Spleen (tissue), 11 donors: ENCODE results near the gene SLC26A1. TPM values are rescaled to one million over a fixed set of nuclear protein-coding genes. Genes with fewer than 3 reads are reported as not detected.

Experiments
- DNase-seq: peaks from one replicate; pipeline ENCODE4 v3.0.0-alpha.2; 2020
- H3K27ac ChIP-seq, 8 donors: fragments of 200-600 bp; sonication (generic) in 7 of 8; 1 replicate in 4 of 8; 2 replicates in 4 of 8; pipeline versions ENCODE4 v1.5.0 to v1.8.0; 2016 to 2021; ENCODE audit warnings: inconsistent platforms in 4 of 8, mild to moderate bottlenecking in 4 of 8, moderate library complexity in 1 of 8
- H3K27me3 ChIP-seq, 7 donors: fragments of 200-600 bp; sonication (generic) in 6 of 7; replicated peaks in 1 of 7; 1 replicate in 4 of 7; 2 replicates in 3 of 7; pipeline versions ENCODE4 v1.5.0 to v1.8.0; 2016 to 2021; ENCODE audit warnings: inconsistent platforms in 3 of 7, mild to moderate bottlenecking in 1 of 7
- H3K36me3 ChIP-seq, 6 donors: fragments of 200-600 bp; sonication (generic) in 5 of 6; 1 replicate in 4 of 6; 2 replicates in 2 of 6; pipeline versions ENCODE4 v1.5.0 to v1.8.0; 2016 to 2021; ENCODE audit warnings: inconsistent platforms in 2 of 6
- H3K4me1 ChIP-seq, 6 donors: fragments of 200-600 bp; sonication (generic) in 5 of 6; 1 replicate in 3 of 6; 2 replicates in 3 of 6; pipeline versions ENCODE4 v1.5.0 to v1.8.0; 2016 to 2021; ENCODE audit warnings: inconsistent platforms in 3 of 6
- H3K4me3 ChIP-seq, 8 donors: fragments of 200-600 bp; sonication (generic) in 7 of 8; 1 replicate in 4 of 8; 2 replicates in 4 of 8; pipeline versions ENCODE4 v1.5.0 to v1.8.0; 2016 to 2021; ENCODE audit warnings: inconsistent platforms in 4 of 8, mild to moderate bottlenecking in 4 of 8, moderate library complexity in 2 of 8
- H3K9me3 ChIP-seq, 8 donors: fragments of 200-600 bp; sonication (generic) in 7 of 8; 1 replicate in 4 of 8; 2 replicates in 4 of 8; pipeline versions ENCODE4 v1.5.0 to v1.8.0; 2016 to 2021; ENCODE audit warnings: inconsistent platforms in 4 of 8
- CTCF ChIP-seq, 11 experiments: fragments of 200-600 bp in 7 of 11; fragments of 450-650 bp in 4 of 11; sonication (generic) in 4 of 11; IDR thresholded peaks in 8 of 11; conservative IDR thresholded peaks in 3 of 11; 1 replicate in 7 of 11; 2 replicates in 4 of 11; pipeline versions ENCODE4 v1.4.0 to v1.8.0; 2016 to 2021; ENCODE audit warnings: antibody characterized with exemption in 11 of 11, inconsistent platforms in 4 of 11, mild to moderate bottlenecking in 1 of 11
- POLR2A ChIP-seq, 3 donors: fragments of 450-650 bp; IDR thresholded peaks; one replicate each; pipeline ENCODE4 v1.5.1; 2017; ENCODE audit warnings: antibody characterized with exemption in 3 of 3, mild to moderate bottlenecking in 1 of 3
- POLR2AphosphoS5 ChIP-seq, 3 donors: sonication (generic); formaldehyde crosslinking; IDR thresholded peaks; one replicate each; pipeline ENCODE4 v1.5.1; 2017; ENCODE audit warnings: antibody characterized with exemption in 3 of 3
- WGBS, 5 donors: extraction: QIAGEN DNeasy Blood & Tissue Kit in 3 of 5; methylation state at CpG; one replicate each; pipeline versions ENCODE4 v1.1.5 to v1.1.7; 2013 to 2018; 5-methylcytosine and 5-hydroxymethylcytosine counted together
- intact Hi-C: fragments of 100-400 bp; cut with DNase I; formaldehyde crosslinking; loops from one replicate; pipeline ENCODE4 v1.15.0; 2023; ENCODE audit warnings: low total_unique reads
- polyA plus RNA-seq, 3 donors: library from polyadenylated mRNA; stranded (reverse); fragments of 200-250 nt; gene quantifications; one replicate each; pipeline ENCODE4 v1.2.1, GENCODE V29; 2013
- total RNA-seq, 7 donors: library from RNA; depleted of rRNA in 3 of 7; stranded (reverse); fragments of >200 nt in 3 of 7; fragmentation: NEBNext Ultra II Directional in 4 of 7; extraction: Animal tissue kit (Norgen Biotek cat#: 25700) in 4 of 7; gene quantifications; one replicate each; pipeline versions ENCODE4 v1.1.0 to v1.2.1, GENCODE V29; 2016 to 2021
- donor health status: healthy with polysubstance abuse.
- donor health status: DM: no; HTN: no; CAD: no; lungs with moderate emphysema.
- donor health status: DM: no; HTN: no; CAD: no.
- donor health status: Bipolar disorder and iron deficiency.
- donor health status: healthy.
- donor health status: DM: no; HTN: no; CAD: no.
- donor health status: DM: yes; HTN: yes; CAD: no.

Gene SLC26A1
- total and polyA plus RNA-seq, 10 donors = 0.07 to 0.68 (median 0.24) TPM; not detected in 1

GRCh38 chr4:955931-956381 is 37.2 kb downstream of the SLC26A1 start:
- no peaks in the 10 kb centered on the region for H3K9me3 ChIP-seq
- no peak overlapping the region for H3K27ac ChIP-seq
- WGBS, 5 donors = 81 to 86% (median 83%) methylated on average over 9 to 12 of the region's 12 CpGs
- intact Hi-C loops = no loop called here
- H3K27me3 ChIP-seq = no peaks in the 10 kb centered on the region
- H3K4me1 ChIP-seq = no peaks in the 10 kb centered on the region
- no peak overlapping the region for H3K4me3 ChIP-seq
- no peak for TF ChIP-seq POLR2AphosphoS5 (IDR thresholded peaks at IDR 0.05)
- no peak for TF ChIP-seq POLR2A (IDR thresholded peaks at IDR 0.05)
- no peak for TF ChIP-seq CTCF (IDR thresholded peaks at IDR 0.05 in 8 of 11, conservative IDR thresholded peaks at IDR 0.05 in 3 of 11)
- peak; percentile 68 for DNase-seq
- H3K36me3 ChIP-seq = peaks cover 0 to 98% (median 54%) of the 10 kb centered on the region in 6 donors

DNA sequence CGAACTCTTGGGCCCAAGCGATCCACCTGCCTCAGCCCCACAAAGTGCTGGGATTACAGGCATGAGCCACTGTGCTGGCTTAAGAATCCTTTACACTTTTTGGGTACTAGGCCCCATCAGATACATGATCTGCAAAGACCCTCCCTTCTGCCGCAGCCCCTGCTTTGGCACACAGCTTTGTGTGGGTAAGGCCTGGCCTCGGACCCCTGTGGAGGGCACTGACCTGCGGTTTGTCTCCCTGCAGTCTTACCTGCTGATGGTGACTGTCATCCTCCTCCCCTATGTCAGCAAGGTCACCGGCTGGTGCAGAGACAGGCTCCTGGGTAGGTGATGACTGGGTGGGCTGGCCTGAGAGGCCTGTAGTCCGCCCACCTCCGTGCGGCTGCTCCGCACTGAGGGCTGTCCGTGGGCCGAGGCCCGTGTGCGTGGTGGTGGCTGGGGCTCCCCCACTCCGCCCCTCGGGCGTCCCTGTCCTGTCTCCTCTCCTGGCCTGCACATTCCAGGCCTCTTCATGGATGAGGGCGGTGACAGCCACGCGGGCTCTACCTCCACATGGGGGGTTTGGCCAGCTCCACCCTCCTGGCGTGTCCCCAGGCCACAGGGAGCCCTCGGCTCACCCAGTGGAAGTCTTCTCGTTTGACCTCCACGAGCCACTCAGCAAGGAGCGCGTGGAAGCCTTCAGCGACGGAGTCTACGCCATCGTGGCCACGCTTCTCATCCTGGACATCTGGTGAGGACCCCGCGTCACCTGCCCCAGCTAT is 37.9 kb downstream of the SLC26A1 start:
- Histone ChIP-seq H3K4me1 (no peaks in the 10 kb centered on the region), H3K4me3 (no peak overlapping the region), H3K27ac (no peak overlapping the region), H3K36me3 (peaks cover 0 to 92% (median 48%) of the 10 kb centered on the region in 6 donors), H3K27me3 (no peaks in the 10 kb centered on the region), H3K9me3 (no peaks in the 10 kb centered on the region)
- TF ChIP-seq POLR2AphosphoS5 (IDR thresholded peaks at IDR 0.05) = peak in 1 of 3 donors; percentile 46
- no peak for TF ChIP-seq CTCF (IDR thresholded peaks at IDR 0.05 in 8 of 11, conservative IDR thresholded peaks at IDR 0.05 in 3 of 11)
- peak; percentile 59 for DNase-seq
- intact Hi-C loops = no loop called here
- 94 to 96% (median 95%) methylated on average over 20 to 33 of the region's 33 CpGs for WGBS, 5 donors

DNA sequence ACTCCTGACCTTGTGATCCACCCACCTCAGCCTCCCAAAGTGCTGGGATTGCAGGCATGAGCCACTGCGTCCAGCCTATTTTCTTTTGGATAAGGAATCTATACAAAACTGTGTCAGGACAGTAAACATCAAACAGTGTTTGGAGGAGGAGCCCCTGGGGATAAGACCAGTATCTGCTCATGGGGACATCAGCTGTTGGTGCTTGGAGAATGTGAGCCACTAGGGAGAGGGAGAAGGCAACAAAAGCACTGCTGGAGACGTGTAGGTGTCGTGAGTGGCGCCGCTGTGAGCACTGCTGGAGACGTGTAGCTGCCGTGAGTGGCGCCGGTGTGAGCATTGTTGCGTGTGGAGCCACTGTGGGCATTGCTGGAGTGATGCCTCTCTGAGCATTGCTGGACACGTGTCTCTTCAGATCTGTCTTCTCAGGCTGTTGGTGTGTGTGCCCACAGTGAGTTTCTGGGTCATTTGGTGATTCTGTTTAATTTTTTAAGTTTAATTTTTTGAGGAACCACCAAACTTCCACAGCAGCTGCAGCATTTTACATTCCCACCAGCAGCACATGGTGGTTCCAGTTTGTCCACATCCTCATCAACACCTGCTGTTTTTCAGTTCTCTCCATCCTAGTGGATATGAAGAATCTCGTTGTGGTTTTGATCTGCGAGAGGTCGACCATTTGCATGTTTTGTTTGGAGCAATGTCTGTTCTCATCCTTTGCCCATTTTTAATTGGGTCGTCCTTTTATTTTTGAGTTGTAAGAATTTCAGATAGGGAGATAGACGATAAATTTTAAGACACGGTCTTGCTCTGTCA is 38.8 kb downstream of the SLC26A1 start:
- WGBS, 5 donors = 89 to 94% (median 92%) methylated on average over 17 of the region's 17 CpGs
- Histone ChIP-seq H3K27ac (no peak overlapping the region), H3K9me3 (no peaks in the 10 kb centered on the region), H3K27me3 (no peaks in the 10 kb centered on the region), H3K4me3 (no peak overlapping the region), H3K36me3 (peaks cover 0 to 83% (median 42%) of the 10 kb centered on the region in 6 donors), H3K4me1 (no peaks in the 10 kb centered on the region)
- intact Hi-C loops = no loop called here
- DNase-seq = no peak
- TF ChIP-seq CTCF (IDR thresholded peaks at IDR 0.05 in 8 of 11, conservative IDR thresholded peaks at IDR 0.05 in 3 of 11) = no peak
- TF ChIP-seq POLR2A (IDR thresholded peaks at IDR 0.05) = no peak
- TF ChIP-seq POLR2AphosphoS5 (IDR thresholded peaks at IDR 0.05) = peak in 1 of 3 donors; percentile 17

DNA sequence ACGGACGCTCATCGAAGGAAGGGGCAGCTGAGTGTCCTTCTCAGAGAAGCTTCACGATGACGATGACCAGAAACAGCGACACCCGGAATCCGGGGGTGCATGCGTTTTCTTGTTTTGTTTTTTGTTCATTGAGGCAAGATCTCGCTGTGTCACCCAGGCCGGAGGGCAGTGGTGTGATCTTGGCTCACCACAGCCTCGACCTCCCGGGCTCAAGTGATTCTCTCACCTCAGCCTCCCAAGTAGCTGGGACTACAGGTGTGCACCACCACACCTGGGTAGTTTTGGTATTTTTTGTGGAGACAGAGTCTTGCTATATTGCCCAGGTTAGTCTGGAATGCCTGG is 39.7 kb downstream of the SLC26A1 start:
- TF ChIP-seq CTCF (IDR thresholded peaks at IDR 0.05 in 8 of 11, conservative IDR thresholded peaks at IDR 0.05 in 3 of 11) (no peak), POLR2AphosphoS5 (IDR thresholded peaks at IDR 0.05) (no peak), POLR2A (IDR thresholded peaks at IDR 0.05) (no peak)
- no peak overlapping the region for H3K27ac ChIP-seq
- no peak for DNase-seq
- H3K4me1 ChIP-seq = peaks cover 0 to 2% (median under 1%) of the 10 kb centered on the region in 6 donors
- no peaks in the 10 kb centered on the region for H3K9me3 ChIP-seq
- peaks cover 0 to 74% (median 39%) of the 10 kb centered on the region in 6 donors for H3K36me3 ChIP-seq
- no peaks in the 10 kb centered on the region for H3K27me3 ChIP-seq
- intact Hi-C loops = no loop called here
- WGBS, 5 donors = 94 to 98% (median 97%) methylated on average over 13 of the region's 13 CpGs
- no peak overlapping the region for H3K4me3 ChIP-seq
